NCI-H748 (cell line): Measurements from ENCODE around the gene NKD1.

ENCODE experiments used
- DNase-seq: peaks from one replicate; lab custom pipeline; 2025; ENCODE audit not compliant: unreplicated experiment; lab: John Stamatoyannopoulos, UW

NKD1 gene

DNA sequence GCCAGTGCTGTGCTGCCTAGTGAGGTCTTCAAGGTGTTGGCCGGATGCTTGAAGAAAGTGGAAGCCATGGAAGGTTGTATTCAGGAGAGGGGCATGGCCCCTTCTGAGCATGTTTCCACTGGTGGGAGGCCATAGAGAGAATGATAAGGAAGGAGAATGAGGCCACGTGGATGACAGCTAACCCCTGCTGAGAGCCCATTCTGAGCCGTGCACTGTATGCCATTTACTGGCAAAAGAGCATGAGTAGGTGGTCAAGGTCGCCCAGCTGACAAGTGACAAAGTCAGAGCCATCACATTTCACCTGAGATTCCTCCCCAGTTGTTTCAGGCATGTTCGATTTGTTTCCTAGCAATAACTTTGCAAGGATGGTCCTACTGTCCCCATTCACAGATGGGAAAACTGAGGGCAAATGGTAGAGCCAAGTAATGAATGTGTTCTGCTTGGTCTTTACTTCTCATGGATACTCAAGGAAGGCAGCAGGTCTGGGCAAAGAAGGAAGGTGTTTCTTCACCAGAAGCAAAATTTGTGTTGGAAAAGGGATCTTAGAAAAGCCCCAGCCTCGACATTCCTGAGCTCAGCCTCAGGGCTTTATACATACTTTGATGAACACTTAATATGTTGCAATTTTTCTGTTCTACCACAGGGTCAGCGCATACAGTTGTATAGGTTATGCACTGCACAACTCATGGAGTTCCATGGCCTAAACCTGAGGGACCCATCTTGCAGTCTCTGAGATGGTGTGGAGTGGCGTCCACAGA lies 10.5 kb upstream of the NKD1 start:
- no peak for DNase-seq

DNA sequence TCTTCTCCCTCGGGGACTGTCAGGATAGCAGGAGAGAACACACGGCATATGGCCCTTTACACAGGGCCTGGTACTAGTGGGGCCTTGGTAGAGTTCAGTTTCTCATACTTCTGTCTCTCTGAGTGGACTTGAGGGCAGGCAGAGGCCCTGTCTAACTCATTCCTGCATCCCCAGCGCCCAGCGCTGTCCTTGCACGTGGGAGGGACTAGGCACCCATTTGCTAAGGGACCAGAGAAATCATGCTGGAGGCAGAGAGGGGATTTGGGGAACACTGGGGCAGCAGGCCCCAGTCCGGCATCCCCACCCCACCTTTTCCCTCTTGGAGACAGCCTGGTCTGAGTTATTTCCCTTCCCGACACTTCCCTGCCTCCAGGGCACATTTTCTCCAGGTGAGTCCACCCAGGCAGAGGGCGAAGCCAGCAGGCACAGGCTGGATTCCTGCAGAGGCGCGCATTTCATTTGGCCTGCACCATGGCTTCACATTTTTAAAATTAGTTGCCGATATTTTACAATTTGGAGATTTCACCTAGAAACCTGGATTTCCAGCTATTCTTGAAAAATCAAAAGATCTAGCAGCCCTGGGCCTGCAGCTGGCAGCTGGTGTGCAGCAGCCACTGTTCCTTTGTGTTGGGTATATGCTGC lies 9.7 kb upstream of the NKD1 start:
- DNase-seq: no peak

DNA sequence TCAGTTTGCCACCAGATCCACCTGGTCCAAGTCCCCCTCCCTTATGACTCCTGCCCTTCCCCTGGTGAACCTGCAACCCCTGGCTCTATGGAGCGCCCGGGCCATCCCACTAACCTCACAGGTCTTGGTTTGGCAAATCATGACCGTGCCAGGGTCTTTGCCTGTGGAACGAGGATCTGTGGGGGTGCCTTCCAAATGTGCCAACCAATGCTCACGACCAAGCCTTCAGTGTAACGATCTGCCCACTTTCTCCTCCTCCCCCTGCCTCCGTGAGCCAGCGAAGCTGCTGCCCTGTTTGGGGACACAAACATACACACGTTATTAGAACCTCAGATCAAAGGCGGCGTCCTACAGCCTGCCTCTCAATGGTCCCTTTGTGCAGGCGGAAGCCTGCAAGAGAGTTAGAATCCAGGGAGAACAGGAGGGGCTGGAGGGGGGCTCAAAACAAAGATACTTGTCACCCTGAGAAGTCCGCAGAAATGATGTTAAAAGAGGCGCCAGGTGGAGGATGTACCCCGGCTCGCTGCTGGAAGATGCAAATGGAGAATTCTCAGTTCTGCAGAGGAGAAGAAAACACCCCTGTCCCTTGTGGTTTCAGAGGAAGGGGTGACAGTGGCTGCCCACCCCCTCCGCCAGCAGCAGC lies 9.0 kb upstream of the NKD1 start:
- DNase-seq: no peak

DNA sequence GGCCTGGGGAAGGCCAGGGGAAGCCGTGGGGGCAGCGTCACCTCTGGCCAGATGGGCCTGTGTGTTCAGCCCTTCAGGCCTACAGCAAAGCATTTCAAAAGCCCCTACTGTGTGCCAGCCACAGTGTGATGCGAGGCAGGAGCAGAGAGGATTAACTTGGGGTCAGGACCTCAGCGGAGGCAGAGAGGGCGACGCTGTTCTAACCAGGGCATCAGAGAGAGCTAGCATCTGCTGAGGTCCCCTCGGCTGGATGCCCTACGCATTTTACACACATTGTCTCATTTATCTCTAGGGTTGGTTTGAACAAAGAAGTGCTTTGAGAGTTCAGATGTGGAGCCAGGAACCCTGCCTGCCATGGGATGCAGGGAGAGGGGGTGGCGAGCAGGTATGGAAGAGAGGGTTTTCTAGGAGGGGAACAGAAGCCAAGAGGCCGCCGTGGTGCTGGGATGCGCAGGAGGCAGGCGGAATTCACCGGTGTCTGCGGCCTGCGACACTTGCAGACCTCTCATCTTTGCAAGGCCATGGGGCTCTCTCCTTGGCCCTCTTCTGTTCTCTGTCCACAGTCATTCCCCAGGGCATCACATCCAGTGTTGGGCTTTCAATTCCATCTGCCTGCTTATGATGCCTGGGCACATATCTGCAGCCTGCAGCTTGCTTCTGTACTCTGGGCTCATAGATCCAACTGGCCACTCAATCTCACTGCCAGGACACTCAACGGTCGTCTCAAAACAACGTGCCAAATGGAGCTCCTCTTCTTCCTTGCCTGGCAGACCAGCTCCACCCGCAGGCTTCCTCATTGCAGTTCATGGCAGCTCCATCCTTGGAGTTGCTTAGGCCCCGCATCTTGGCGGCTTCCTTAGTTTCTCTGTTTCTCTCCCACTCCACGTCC lies 8.1 kb upstream of the NKD1 start:
- DNase-seq: peak; percentile 18

DNA sequence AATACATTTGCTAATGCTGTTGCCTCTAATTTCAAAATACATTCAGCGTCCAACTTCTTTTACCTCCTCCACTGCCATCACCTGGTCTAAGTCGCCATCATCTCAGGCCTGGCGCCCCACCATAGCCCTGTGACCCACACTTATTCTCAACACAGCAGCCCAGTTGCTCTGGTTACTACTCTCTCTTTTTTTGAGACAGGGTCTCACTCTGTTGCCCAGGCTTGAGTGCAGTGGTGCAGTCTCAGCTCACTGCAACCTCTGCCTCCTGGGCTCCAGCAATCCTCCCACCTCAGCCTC lies 7.5 kb upstream of the NKD1 start:
- DNase-seq: no peak

DNA sequence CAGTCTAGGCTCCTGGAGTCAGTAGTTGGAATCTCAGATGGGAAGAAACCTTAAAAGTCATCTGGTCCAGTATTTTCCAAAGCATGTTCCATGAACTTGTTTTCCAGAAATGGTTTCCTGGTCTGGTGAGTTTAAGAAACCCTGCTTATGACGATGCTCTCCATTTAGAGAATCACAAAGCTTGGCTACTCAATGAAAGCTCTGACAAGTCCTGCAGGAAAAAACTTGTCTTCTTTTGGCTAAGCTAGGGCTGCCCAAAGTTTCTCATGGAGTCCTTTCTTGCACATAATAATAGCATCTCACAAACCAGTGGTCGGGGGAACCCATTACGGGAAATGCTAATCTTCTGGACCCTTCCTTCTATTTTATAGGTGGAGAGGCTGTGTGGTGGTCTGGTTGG lies 5.5 kb upstream of the NKD1 start:
- no peak for DNase-seq

DNA sequence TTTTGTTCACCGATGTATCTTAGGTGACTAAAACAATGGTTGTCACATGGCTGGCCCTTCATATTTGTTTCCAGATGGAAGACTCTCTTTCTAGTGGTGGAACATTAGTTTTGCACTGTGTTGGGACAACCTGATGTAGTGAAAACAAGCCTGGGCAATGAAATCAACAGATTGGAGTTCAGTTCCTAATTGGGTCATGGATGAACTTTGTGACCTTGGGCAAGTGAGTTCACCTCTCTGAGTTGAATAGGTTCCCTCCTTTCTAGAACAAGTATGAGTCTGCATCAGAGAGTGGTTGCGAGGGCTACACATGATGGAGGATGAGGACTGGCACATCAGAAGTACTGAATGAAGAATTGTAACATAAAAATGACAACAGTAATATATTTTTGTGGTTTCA lies 2.1 kb upstream of the NKD1 start:
- DNase-seq: no peak

DNA sequence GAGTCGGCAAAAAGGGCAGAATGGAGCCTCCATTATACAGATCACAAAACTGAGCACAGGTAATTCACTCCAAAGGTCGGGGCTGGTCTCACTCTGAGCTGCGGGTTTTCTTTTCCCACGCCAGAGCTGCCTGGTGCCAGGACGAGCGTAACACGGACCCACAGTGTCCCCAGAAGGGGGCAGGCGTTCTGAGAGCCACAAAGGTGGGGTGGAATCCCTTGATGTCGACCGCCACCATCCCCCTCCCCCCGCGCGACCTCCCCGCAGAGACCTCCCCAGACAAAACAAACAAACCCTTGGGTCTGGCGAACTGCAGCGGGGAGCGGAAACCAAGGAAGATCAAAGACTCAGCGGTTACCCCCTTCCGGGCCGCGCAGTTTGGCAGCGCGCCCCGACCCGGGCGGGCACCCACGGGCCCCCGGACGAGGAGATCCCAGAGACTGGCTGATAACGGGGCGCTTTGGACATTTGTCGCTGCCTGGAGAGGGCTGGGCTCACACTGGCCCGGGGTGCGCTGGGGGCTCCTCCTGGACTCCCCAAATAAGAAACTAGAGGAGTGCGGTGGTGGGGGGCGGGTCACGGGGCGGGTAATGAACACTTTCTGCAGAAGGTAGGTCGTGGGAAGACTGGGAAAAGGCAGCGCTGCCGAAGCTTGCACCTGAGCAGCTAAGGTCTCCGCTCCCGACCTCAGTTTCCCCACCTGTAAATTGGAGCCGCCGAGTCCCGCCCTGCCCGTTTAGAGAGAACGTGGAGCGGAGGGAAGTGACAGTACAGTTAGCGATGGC lies 664 bp upstream of the NKD1 start:
- DNase-seq: peak; percentile 63

DNA sequence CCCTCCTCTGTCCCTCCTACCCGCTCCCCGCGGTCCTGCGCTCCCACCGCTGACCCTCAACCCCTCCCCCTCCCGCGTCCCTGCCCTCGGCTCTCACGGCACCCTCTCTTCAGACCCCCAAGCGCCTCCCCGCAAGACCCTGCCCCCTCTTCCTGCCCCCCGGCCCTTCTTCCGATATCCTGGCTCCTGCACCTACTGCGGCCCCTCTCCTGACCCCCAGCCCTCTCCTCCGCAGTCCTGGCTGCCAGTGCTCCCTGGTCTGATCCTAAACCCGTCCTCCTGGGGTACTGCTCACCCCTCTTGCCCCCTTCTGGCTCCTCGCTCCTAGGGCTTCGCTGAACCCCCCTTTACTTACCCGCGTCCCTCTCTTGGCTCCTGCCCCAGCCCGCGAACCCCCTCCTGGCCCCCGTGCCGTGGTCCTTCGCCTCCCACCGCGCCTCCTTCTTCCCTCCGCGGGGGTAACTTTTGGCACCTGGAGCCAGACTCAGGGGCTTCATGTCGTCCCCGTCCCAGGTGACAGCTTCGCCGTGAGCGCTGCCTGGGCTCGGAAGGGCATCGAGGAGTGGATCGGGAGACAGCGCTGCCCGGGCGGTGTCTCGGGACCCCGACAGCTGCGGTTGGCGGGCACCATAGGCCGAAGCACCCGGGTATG lies 839 bp downstream of the NKD1 start:
- DNase-seq: no peak

DNA sequence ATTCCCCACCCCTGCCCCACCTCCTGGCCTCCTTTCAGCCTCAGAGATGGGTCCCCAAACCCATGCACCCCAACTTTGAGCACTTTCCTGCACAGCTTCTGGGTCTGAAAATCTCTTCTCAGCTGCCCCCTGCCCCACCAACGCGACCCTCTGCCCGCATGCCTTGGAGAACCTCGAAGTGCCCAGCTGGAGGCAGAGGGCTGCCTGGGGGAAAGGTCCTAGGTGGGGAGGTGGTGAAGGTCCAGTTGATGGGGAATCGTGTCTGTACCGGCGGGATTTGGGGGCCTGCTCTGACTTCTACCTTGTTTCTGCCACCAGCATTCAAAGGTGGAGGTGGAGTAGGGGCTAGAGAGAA lies 1.3 kb downstream of the NKD1 start:
- DNase-seq: no peak

DNA sequence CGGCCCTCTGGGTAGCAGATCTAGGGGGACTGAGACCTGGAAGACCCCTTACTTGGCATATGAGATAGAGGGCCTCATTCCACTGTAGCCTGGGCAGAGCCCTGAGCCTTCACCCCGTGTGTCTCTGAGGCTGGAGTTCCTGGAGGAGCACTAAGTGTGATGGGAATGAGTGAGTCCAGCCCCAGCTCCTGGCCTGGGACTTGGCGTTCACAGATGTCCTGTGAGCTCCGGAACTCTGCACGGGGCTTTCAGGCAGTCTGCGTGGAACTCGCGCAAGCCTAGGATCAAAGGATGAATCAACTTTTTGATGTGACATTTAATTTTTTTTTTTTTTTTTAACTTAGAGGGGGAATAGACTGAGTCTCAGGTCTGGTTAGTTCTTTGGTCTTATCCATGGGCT lies 1.8 kb downstream of the NKD1 start:
- DNase-seq: no peak

DNA sequence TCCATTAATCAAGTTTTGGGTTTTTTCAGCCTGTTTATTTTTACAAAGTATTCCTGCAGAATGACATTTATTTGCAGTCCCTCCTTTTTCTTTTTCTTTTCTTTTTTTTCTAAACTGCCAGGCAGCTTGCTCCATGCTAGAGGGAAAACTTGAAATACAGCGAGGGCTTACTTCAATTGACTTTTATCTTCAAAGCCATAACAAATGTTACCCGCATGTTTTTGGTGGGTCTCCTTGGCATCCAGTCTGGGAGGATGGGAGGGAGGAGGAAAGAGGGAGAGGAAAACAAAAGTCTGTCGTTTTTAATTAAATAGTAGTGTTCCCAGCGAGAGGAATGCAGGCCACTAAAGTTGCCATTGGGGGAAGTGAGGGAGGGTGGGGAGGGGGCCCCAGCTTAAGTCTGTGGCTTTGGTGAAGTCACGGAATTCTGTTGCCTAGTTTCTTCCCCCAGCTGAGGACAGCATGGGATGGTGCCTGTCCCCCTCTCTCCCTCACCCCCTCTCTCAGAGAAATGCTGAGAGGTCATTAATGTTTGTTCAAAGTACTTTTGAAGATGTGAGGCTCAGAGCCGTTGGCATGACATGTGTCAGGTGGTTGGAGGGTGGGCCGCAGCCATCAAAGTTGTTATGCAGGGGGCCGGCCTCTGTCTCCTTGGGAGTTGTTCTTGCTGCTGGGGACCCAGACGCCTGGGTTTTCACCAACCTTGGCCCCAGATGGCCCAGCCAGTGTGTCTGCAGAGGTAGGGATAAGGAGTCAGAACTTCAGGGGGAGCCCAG lies 2.9 kb downstream of the NKD1 start:
- no peak for DNase-seq

DNA sequence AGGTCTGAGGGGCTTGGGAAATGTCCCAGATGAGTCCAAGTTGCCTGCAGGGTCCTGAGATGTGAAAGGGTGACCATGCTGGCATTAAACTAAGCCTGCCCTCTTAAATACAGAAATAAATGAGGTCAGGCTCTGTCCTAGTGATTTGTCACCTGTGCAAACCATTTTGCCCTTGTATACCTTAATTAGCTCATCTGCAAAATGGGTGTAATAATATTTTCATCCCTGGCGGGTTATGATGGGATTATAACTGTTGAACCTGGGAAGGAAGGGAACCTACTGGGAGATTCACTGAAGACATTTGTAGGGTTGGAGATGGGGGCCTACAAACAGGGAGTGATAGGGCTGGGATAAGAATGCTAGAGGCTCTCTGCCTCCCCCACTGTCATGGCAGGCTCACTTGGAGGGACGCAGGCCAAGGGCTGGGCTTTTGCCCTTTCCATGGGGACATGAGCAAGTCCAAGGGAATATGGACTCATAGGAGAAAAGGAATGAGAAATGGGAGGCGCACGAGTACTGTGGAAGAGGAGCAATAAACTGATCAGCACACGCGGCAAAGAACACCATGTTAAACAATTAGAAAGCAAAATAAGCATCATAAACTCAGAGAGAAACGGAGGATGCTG lies 4.4 kb downstream of the NKD1 start:
- DNase-seq: no peak

DNA sequence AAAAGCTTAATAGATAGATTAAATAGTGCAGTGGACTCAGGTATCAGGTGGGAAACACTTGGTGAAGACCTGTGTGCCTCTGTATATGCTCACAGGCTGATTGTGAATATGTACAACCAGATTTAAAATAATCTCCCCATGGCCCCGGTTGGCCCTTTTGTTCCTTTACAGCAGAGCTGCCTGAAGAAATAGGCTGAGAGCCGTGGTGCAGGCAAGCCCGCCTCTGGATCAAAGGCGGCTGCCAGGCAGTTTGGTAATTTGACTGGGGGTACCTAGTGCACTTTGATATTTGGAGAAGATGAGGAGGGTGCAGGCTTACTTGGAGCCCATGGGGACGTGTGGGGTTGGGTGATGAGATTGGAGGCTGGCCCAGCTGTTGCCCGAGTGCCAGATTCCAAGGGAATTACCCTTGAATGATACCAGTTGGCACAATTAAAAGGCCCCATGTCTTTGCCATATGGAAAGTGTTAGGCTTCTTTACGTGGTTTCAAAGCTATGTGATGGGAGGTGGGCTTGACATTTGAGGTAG lies 5.0 kb downstream of the NKD1 start:
- no peak for DNase-seq

DNA sequence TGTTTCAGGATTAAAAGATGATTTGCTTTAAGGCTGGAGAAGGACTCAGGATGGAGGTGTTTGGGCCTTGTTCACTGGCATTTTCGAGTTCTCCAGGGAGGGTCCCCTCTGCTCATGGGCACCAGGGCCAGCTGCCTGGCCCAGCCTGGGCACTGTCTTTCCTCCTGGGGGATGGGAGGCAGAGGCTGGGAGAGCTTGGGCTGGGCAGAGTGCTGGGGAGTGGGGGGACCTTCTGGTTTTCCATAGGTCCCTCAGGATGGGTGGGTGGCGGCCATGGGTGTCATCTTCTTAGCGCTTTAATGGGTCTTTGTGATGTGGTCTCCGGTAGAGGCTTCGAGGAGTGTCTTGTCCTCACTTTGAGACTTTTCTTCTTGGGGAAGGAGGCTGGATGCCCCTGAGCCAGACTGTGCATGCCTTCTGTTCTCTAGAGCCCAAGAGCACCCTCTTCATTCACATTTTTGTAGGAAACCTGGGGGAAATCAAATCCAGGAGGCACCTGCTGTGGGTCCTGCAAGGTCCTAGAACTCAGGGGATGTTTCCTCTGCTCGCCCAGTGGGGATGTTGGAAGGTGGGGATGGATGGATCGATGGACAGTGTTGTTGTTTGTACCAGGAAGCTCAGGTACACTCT lies 5.7 kb downstream of the NKD1 start:
- no peak for DNase-seq

DNA sequence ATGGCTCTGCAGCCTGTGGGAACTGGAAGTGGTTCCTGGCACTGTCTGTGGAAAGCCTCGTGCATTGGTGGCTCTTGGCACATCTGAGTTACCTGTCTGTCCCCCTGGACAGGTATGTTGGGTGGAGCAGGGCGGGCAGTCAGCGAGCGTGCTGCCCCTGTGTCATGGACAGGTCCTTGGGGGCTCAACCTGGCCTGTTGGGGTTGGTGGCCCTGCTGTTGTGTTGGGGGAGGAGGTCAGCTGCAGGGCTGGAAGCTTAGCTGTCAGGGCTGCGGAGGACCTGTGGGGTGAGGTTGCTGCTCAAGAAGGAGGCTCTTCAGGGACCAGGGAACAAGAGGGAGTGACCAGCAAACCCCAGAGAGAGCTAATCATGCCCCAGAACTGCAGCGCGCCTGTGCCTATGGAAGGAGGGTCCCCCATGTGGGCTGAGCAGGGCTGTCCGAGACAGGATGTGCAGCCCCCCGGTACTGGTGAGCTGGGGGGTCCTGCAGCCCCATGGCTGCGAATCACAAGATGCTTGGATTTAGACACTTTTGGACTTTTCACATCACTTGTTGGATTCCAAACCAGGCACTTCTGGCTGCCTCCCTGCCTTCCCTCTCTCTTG lies 7.2 kb downstream of the NKD1 start:
- DNase-seq: no peak

DNA sequence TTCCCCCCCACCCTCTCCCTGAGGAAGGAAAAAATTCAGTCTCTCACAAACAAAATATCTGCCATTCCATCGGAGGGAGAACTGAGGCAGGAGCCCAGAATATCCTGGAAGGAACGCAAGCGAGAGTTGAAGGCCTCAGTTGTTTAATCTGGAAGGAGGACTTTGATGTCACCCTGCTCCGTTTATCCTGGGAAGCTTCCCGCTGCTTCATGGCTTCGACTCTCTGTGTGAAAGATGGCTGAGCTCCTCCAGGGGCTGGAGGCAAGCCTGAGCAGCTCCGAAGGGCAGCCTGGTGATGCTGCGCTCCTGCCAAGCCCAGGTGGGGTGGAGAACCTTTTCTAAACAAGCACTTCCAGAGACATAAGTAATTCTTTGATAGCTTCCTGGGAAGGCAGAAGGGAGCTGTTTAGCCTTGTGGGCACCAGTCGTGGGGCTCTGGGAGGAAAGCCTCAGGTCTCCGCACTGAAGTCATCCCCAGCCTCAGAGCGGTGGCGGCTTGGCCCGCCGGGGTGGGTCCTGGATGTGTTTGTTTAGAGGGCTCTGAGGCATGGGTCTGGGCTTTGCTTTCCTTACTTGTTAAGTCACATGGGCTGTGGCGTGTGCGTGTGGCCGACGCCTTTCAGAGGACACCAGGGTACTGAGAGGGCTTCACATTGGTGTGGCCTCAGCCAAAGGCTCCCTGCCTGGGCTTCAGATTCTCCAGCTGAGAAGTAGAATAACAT lies 7.9 kb downstream of the NKD1 start:
- DNase-seq: peak; percentile 17
